ENCODE measurements around the gene MUC20.
A peak's percentile ranks its signal among the peaks of the same experiment; 100 is the strongest.

The MUC20 gene

DNA sequence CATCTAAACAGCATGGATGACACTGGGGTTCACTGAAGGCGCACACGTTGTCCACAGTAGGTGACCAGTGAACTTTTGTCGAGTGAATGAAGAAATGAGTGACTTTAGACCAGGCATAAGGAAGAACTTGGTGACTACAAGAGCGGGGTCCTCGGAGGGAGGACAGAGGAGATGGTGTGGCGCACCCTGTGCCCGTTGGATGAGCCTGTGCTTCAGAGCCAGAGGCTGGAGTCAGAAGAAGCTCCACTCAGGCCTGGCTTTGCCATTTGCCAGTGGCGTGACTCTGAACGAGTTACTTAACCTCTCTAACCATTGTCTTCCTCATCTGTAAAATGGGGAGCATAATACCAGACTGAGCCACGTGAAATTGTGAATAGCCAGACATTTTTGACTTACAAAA, 48.8 kb downstream of the MUC20 start:
- TF ChIP-seq, protein P1, sequence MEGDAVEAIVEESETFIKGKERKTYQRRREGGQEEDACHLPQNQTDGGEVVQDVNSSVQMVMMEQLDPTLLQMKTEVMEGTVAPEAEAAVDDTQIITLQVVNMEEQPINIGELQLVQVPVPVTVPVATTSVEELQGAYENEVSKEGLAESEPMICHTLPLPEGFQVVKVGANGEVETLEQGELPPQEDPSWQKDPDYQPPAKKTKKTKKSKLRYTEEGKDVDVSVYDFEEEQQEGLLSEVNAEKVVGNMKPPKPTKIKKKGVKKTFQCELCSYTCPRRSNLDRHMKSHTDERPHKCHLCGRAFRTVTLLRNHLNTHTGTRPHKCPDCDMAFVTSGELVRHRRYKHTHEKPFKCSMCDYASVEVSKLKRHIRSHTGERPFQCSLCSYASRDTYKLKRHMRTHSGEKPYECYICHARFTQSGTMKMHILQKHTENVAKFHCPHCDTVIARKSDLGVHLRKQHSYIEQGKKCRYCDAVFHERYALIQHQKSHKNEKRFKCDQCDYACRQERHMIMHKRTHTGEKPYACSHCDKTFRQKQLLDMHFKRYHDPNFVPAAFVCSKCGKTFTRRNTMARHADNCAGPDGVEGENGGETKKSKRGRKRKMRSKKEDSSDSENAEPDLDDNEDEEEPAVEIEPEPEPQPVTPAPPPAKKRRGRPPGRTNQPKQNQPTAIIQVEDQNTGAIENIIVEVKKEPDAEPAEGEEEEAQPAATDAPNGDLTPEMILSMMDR (IDR thresholded peaks at IDR 0.05): no peak

DNA sequence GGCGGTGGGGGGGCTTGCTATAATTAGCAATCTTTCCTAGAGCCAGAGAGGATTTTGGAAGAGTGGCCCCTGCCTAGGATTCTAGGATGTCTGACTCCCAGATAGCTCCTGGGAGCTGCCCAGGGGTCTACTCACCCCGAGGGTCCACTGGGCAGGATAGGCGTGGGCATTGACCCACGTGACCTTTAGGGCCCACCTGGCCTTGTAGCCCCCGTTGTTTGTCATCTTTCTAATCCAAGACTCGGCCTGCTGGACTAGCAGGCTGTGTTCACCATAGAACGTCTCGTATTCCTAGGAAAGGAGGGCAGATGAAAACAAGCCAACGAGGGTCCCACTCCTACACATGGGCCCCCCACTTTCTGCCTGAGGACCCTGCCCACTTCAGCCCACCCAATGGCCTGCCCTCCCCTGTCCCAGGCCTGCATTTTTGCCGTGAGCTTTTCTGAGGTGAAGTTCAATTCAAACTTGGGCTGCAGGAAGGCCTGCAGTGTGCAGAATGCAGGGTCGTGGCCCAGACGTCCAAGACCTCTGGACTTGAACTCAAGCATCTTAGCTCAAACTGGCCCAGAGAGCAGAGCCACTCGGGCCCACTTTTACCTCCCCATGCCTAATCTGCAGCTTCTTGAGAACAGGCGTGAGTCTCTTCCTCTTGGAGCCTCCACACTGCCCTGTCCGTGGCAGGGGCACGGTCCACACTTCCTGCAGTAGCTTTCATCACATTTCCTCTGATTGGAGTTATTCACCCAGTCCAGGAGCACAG, 49.5 kb downstream of the MUC20 start:
- TF ChIP-seq, protein P1 (IDR thresholded peaks at IDR 0.05): no peak

DNA sequence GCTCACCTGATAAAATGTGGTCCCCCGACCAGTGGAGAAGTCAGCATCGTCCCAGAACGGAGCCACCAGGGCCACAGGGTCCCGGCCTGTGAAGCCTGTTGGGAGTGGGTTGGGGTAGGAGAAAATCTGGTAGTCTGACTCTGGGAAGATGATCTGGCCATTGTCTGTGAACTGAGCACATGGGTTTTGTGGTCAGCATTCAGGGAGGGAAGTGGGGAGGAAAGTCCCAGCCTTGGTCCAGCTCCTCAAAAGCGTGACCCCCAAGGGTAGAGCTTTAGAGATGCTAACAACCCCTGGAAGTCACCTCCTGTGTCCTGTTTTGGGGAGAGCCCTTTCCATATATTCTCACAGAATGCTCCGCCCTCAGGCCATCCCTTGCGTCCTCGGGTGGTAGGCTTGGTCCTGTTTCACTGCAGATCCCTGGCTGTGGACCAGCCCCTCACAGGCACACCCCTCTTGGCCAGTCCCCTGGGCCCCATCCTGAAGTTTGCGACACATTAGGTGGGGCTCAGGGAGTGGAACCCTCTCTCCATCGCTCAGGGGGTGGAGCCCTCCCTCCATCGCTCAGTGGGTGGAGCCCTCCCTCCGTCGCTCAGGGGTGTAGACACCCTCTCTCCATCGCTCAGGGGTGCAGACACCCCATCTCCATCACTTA, 51.0 kb downstream of the MUC20 start:
- TF ChIP-seq, protein P1 (IDR thresholded peaks at IDR 0.05): no peak

DNA sequence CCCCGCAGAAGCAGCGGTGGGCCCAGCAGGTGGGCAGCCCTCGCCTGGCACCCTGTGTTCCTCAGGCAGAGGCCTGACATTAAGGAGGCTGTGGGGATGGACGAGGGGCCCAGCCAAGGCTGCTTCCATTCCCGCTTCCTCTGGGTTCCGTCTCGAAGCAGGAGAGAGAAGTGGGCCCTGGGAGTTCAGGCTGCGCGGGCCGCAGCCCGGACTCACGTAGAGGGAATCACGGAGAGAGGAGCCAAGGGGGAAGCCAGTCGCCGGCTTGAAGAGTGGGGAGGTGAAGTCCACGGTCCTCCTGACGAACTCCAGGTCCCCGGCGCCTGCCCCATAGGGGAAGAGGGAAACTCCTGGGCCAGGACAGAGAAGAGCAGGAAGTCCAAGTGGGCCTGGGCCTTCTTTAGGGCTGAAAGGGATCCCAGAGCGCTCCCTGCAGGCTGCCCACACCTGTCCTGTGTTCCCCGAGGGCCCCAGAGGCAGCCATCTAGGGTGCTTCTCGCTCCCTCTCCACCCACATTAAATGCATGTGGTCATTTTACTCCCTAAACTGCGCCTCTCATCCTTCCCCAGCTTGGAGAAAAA, 53.3 kb downstream of the MUC20 start:
- TF ChIP-seq, protein P1 (IDR thresholded peaks at IDR 0.05): no peak

DNA sequence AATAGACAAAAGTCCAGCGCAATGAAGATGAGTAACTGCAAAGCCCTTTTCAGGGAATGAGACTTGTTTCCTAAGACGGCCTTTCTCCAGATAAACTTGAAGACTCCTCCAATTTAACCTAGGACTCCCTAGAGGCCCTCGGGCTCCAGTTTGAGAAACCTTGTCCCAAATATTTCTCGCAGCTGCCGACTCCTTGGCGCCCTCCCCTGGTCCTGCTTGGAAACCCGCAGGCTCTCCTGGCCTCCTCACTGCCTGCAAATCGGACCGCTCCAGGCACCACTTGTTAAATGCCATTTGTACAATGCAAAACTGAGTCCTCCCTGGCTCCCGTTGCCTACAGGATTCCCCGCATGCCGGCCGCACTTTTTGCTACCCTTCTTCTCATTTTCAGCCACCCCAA, 54.1 kb downstream of the MUC20 start:
- TF ChIP-seq, protein P1 (IDR thresholded peaks at IDR 0.05): peak; percentile 70

DNA sequence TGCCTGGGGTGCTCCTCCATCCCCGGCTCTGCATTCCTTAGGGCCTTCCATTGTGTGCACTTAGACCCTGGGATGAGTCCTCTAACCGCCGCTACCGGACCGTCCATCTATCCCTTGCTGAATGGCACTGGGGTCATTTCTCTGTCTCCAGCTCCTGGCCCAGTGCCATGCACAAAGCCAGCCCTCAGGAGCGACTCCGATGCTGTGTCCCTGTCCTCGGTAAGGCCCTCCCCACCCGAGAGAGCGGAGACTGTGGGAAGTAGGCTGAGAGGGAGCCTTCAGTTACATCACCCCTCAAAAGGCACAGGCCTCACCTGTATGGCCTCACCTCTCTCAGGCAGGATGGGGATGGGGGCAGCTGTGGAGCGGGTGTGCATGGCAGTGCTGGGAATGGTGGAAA, 57.2 kb downstream of the MUC20 start:
- TF ChIP-seq, protein P1 (IDR thresholded peaks at IDR 0.05): no peak

All from LNCAP (cell line).